Tibial artery (tissue), 4 donors: ENCODE measurements around the gene EIF4A3.

Source experiments
- DNase-seq, 2 donors: peaks; one replicate each; pipeline ENCODE4 v3.0.0-alpha.2; 2019
- H3K27ac ChIP-seq, 2 donors: fragments of 200-600 bp; sonication (generic) in 1 of 2; 1 replicate in 1 of 2; 2 replicates in 1 of 2; pipeline ENCODE4 v1.5.1; 2018 to 2019; ENCODE audit warnings: mild to moderate bottlenecking in 1 of 2
- H3K27me3 ChIP-seq, 2 donors: fragments of 200-600 bp; sonication (generic) in 1 of 2; one replicate each; pipeline versions ENCODE4 v1.5.1 to v1.6.0; 2016 to 2019
- H3K36me3 ChIP-seq, 3 donors: fragments of 200-600 bp; sonication (generic) in 2 of 3; one replicate each; pipeline ENCODE4 v1.5.1; 2016 to 2019; ENCODE audit warnings: mild to moderate bottlenecking in 2 of 3
- H3K4me1 ChIP-seq, 4 donors: fragments of 200-600 bp; sonication (generic) in 2 of 4; 1 replicate in 3 of 4; 2 replicates in 1 of 4; pipeline ENCODE4 v1.5.1; 2016 to 2019
- H3K4me3 ChIP-seq, 2 donors: fragments of 200-600 bp; sonication (generic) in 1 of 2; 1 replicate in 1 of 2; 2 replicates in 1 of 2; pipeline ENCODE4 v1.5.1; 2018 to 2019; ENCODE audit warnings: mild to moderate bottlenecking in 2 of 2
- H3K9me3 ChIP-seq, 3 donors: fragments of 200-600 bp; sonication (generic) in 1 of 3; one replicate each; pipeline ENCODE4 v1.5.1; 2016 to 2019
- CTCF ChIP-seq, 2 experiments: fragments of 200-600 bp in 1 of 2; fragments of 450-650 bp in 1 of 2; IDR thresholded peaks; one replicate each; pipeline ENCODE4 v1.5.1; 2017 to 2019; ENCODE audit warnings: antibody characterized with exemption in 2 of 2, mild to moderate bottlenecking in 1 of 2, moderate library complexity in 1 of 2
- intact Hi-C: fragments of 100-400 bp; cut with DNase I; formaldehyde crosslinking; loops from one replicate; pipeline ENCODE4 v1.15.0; 2023; ENCODE audit warnings: low total_unique reads

EIF4A3 gene

DNA sequence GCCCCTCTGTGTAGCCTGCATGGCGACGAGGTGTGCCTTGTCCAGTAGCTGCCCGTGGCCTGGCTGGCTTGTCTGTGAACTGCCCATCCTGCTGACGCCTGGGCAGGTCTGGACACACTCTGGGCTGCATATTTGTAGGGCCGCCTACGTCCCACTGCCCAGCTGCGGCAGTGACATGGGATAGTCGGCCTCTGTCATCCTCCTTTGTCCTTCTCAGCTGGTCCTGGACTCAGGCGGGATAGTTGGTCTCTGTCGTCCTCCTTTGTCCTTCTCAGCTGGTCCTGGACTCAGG lies 37.4 kb upstream of the EIF4A3 start:
- intact Hi-C loops = no loop called here
- Histone ChIP-seq H3K27ac (no peak overlapping the region), H3K4me1 (peaks cover 0 to 5% (median 4%) of the 10 kb centered on the region in 4 donors), H3K4me3 (no peak overlapping the region), H3K36me3 (no peaks in the 10 kb centered on the region), H3K27me3 (peaks cover 0 to 63% of the 10 kb centered on the region in 2 donors), H3K9me3 (no peaks in the 10 kb centered on the region)
- TF ChIP-seq CTCF (IDR thresholded peaks at IDR 0.05) = no peak
- no peak for DNase-seq

DNA sequence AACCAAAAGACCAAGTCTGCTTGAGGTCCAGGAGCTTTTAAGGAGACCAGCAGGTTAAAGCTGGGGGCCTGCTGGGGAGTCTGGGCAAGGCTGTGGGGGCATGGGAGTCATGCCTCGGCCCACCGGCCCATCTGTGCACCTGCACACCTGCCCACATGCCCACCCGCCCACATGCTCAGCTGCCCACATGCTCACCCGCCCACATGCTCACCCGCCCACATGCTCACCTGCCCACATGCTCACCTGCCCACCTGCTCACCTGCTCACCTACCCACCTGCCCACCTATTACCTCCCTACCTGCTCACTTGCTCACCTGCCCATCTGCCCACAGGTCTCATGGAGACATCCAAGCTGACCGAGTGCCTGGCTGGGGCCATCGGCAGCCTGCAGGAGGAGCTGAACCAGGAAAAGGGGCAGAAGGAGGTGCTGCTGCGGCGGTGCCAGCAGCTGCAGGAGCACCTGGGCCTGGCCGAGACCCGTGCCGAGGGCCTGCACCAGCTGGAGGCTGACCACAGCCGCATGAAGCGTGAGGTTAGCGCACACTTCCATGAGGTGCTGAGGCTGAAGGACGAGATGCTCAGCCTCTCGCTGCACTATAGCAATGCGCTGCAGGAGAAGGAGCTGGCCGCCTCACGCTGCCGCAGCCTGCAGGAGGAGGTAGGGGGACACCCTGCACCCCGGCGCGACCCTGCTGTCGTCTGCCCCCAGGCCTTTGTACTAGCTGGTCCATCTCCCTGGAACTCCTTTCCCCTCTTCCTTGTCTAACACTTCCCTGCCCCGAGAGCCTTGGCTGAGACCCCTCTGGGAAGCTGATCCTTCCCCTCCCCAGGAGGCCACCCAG lies 36.9 kb upstream of the EIF4A3 start:
- Histone ChIP-seq H3K27ac (no peak overlapping the region), H3K27me3 (peaks cover 0 to 58% of the 10 kb centered on the region in 2 donors), H3K4me3 (no peak overlapping the region), H3K4me1 (peaks cover 0 to 5% (median 4%) of the 10 kb centered on the region in 4 donors), H3K36me3 (no peaks in the 10 kb centered on the region), H3K9me3 (no peaks in the 10 kb centered on the region)
- intact Hi-C loops = no loop called here
- no peak for DNase-seq
- no peak for TF ChIP-seq CTCF (IDR thresholded peaks at IDR 0.05)

DNA sequence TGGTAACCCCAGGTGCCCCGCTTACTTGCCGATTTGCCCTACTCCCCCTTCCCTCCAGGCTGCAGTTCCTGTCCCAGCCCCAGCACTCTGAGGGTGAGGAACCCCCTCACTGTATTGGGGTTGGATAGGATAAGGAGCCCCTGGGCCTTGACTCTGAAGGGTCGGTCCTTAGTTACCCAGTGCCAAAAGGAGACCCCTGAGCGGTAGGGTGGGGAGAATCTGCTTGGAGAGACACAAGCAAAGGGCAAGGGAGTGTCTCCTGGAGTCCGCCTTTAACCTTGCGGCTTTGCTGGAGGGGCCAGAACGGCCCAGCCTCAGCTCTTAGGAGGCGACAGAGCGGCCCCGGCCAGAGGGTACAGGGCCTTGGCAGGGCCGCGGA lies 35.9 kb upstream of the EIF4A3 start:
- Histone ChIP-seq H3K9me3 (no peaks in the 10 kb centered on the region), H3K27ac (no peak overlapping the region), H3K4me1 (peaks cover 0 to 4% (median 3%) of the 10 kb centered on the region in 4 donors), H3K4me3 (no peak overlapping the region), H3K36me3 (no peaks in the 10 kb centered on the region), H3K27me3 (peaks cover 0 to 52% of the 10 kb centered on the region in 2 donors)
- DNase-seq = no peak
- no peak for TF ChIP-seq CTCF (IDR thresholded peaks at IDR 0.05)
- intact Hi-C loops = no loop called here

DNA sequence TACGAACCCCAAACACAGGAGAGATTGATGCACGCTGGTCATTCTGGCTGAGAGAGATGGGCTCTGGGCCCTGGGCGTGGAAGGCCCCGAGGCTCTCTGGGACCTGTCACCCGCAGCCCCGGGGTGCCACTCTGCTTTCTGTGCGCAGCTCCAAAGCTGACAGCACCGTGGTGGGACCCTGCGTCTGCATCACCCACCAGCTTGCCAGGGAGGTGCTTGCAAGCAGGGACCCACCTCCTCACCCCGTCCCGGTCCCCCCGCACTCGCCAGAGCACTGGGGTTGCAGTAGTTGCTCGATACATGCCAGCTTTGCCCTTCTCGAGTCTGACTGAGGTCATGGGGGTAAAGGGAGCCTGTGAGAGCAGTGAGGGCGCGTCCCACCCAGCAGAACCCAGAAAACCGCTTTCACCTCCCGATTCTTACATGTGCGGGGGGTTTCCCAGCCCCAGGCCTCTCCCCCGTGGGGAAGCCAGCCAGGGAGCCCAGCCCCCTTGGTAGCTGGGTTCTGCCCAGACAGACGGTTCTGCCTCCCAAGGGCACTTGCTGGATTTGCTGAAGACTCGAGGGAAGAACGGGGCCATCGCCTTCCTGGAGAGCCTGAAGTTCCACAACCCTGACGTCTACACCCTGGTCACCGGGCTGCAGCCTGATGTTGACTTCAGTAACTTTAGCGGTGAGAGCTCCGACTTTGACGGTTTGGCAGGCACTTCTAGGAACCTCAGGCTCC lies 35.4 kb upstream of the EIF4A3 start:
- Histone ChIP-seq H3K27ac (no peak overlapping the region), H3K36me3 (no peaks in the 10 kb centered on the region), H3K4me1 (no peaks in the 10 kb centered on the region), H3K4me3 (no peak overlapping the region), H3K27me3 (peaks cover 0 to 48% of the 10 kb centered on the region in 2 donors), H3K9me3 (no peaks in the 10 kb centered on the region)
- no peak for TF ChIP-seq CTCF (IDR thresholded peaks at IDR 0.05)
- intact Hi-C loops = no loop called here
- no peak for DNase-seq

- no peak for DNase-seq
- no peak overlapping the region for H3K27ac ChIP-seq
- H3K9me3 ChIP-seq = no peaks in the 10 kb centered on the region
- no peak overlapping the region for H3K4me3 ChIP-seq
- no peak for TF ChIP-seq CTCF (IDR thresholded peaks at IDR 0.05)
- H3K4me1 ChIP-seq = no peaks in the 10 kb centered on the region
- intact Hi-C loops = no loop called here
- H3K36me3 ChIP-seq = no peaks in the 10 kb centered on the region
- peaks cover 0 to 51% of the 10 kb centered on the region in 2 donors for H3K27me3 ChIP-seq
These were observed 34.5 kb upstream of the EIF4A3 start for GRCh38 chr17:80181431-80181830.
